Activated CD4-positive, CD25-positive, alpha-beta regulatory T cell treated with anti-CD3 and anti-CD28 coated beads, Interleukin-2, amount 50 U/mL, for 24 hours (primary cell): Measurements from ENCODE around the gene PROSER2.

Experiments used
- ATAC-seq, 2 donors: fragments of 150-1000 bp; cut with Tn5 transposase; one replicate each; pipeline ENCODE4 v1.10.0; 2021; ENCODE audit warnings: mild to moderate bottlenecking in 1 of 2, moderate library complexity in 1 of 2

The PROSER2 gene

DNA sequence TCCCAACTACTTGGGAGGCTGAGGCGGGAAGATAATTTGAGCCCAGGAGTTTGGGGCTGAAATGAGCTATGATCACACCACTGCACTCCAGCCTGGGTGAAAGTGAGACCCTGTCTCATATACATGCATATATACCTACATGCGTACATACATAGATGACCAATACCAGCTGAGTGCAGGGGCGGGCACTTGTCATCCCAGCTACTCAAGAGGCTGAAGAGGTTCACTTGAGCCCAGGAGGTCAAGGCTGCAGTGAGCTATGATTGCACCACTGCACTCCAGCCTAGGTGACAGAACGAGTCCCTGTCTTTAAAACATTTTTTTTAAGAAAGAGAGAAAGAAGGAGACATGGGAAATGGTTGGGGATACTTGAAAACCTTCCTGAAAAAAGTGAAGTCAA, 17.4 kb upstream of the PROSER2 start:
- ATAC-seq, result no peak

DNA sequence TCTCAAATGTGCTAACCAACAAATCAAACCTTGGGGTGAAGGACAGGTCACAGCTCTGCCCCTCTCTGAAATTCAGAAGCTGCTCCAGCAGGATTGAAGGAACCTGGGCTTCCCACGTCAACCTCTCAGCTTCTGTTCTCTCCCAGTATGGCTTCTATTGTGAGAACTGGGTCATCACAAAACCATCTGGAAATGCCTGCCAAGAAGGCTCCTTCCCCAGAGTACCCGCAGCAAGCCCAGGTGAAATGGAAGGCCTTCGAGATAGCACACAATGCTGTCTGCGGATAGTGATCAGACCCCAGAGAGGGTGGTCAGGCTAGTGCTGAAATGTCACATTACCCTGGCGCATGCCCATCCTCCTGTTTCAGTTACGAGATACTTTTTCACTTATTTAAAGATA, 16.4 kb upstream of the PROSER2 start:
- no peak for ATAC-seq

DNA sequence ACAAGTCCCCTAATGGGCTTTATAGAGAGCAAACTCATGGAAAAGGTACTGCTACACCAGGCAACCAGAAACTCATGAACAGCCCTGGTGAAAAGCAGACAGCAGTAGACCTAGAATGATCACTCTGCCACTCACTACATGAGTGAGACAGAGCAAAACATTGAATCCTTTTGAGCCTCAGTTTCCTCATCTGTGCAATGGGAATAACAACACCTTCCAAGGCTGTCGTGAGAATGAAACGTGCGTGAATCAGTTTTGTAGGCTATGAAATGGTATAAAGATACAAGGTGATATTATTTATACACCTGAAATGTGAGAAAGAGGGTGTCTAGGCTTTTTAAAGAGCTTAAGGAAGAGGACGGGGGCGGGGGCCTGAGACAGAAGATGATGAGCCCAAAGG, 14.3 kb upstream of the PROSER2 start:
- ATAC-seq, result no peak

DNA sequence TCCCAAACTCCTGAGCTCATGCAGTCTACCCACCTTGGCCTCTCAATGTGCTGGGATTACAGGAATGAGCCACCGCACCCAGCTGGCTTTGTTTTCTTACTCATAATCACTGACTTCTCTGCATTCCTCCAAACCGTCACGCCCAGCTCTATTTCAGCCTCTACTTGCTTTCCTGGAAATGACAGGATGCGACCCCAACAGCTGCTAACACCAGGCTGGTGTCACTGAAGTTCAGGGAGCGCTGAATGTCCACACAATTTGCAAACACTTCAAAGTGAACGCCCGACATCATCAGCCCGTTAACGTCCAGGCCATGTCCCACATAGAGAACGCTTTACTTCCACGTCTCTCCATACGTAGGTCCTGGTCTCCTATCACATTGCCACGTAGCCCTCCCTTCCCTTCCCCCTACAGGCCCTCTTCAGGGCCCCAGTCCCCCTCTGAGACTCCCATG, 12.8 kb upstream of the PROSER2 start:
- no peak for ATAC-seq

DNA sequence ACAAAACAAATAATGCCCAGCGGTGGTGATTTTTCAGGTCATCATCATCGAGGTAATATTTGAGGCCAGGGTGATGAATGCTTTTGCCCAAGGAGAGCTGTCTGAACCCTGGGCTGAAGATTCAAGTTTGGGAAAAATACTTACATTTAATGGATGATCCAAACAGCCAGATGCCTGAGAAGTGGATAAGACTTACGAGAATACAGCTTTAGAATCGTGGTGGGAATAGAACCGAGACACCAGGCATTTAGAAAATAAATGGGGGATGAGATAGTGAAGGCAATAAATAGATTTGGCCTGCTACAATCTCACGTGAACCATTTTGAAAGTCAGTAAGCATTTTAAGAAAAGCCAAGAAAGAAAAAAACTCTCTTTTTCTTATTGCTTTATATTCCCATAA, 12.2 kb upstream of the PROSER2 start:
- ATAC-seq, result no peak

DNA sequence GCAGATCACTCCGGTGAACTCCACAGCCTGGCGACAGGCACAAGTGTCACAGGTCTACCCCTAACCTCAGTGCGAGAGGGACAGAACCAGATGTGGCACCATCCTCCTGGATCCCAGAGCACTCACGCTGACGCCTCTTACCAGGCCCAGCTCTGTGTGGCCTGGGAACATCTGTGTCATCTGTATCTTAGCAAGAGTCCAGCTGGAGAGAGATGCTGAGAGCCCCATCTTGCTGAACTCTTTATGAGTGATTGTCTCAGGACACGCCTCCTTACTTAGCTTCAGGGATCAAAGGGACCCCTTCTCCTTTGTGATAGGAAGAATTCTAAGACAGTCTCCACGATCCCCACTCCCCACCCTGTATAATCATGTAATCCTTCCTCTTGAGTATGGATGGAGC, 10.0 kb upstream of the PROSER2 start:
- ATAC-seq, result no peak

DNA sequence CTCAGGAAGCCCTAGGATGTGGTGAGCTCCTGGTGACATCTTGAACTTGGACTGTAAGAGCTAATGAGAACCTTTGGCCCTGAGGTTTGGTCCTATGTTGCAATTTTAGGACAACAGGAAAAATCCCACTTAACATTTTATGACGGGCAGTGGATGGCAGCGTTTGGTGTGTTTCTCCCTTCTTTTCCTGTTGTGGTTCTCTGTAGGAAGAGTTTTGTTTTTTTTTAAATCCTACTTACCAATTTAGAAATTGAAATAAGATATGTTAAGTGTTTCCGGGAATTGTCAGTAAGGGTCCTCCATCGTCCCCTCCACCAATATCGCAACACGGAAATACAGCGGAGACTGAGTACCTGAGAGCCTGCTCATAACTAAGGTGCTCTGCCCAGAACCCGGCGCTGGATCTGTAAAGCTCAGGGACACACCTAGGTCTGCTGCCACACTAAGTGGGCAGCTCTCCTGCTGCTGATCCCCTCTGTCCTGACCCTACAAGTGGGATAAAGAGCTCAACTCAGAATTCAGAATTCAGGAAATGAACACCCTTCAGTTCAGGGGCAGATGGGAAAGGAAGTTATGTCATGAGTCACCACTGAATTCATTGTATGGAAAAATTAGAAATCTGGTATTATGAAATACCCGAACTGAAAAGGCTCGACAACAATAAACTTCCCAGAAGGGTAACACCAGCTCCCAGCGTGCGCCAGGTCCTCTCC, 9.1 kb upstream of the PROSER2 start:
- ATAC-seq, result no peak

DNA sequence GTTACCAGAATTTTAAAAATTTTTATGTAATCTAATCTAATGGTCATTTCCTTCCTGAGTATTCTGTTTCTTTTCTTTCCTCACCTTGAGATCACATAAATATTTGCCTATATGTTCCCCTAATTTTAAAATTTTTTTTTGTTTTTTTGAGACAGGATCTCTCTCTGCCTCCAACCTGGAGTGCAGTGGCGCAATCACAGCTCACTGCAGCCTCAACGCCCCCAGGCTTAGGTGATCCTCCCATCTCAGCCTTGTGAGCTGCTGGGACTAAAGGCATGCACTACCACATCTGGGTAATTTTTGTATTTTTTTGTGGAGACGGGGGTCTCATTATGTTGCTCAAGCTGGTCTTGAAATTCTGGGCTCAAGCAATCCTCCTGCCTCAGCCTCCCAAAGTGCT, 4.1 kb upstream of the PROSER2 start:
- ATAC-seq, result no peak

DNA sequence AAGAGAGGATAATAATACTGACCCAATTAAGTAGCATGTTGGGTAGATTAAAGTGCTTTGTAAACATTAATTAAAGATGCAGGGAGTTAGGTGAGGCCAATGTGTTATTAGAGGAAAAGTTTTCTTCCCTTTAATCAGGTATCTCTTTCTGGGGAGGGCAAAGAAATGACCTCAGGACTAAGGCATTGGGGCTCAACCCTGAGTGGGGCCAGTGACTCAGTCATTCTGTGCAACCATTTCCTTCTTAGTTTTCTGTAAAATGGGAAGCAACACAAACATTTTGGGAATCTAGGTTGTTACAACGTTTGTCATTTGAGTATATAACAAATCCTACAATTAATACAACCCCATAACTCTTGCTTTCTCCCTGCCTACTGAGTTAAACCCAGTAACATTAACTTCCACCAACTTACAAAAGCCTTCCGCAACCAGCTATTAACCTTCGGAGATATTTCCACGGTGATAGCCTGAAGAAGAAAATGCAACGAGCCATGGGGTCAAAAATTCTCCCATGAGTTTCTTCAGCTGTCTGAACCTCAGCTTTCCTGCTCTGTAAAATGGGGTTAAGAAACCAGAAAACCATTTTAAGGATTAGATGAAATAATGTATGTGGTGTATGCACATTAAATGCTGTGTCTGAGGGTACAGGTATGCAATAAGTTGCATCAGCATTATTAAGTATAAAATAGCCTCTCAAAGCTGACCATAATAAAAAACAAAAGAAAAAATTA, 965 bp upstream of the PROSER2 start:
- no peak for ATAC-seq

DNA sequence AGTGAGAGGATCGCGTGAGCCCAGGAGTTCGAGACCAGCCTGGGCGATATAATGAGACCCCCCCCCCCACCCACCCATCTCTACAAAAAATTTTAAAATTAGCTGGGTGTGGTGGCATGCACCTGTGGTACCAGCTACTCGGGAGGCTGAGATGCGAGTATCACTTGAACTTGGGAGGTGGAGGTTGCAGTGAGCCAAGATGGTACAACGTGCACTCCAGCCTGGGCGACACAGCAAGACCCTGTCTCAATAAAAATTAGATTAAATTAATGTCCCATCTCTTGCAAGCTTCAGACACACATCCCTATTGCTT, 391 bp upstream of the PROSER2 start:
- no peak for ATAC-seq

DNA sequence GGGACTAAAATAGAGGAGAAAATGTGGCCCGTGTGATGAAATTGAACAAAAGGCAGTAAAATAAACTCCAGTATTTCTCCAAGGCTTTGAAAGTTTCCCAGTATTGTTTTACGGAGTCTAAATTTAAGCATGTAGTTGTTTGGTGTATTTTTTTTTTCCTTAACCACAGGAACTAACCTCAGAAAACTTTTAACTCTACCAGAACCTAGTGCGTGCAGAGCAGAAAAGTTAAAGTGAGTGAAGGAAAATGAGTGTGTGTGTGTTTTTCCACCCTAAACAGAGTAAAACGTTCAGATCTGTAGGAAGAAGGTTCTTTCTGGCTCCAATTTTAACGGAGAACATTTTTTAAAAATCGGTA, 812 bp downstream of the PROSER2 start:
- ATAC-seq, result no peak

DNA sequence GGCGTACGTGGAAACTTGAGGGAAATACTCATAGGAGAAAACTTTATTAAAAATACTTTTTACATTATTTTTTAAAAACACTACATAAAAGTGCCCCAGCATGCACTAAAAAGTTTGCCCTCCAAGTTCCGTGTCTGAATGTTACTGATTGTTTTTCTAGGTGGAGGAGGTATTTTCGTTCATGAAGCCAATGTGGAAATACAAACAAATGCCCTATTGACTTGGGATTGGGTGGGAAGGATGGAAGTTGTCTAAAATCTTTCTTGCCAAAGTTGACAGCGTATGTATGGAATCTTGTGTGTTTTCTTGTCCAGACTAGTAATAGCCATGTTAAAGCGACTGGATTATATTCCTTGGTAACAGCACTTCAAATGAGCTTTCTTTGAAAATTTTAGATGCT, 1.2 kb downstream of the PROSER2 start:
- ATAC-seq, result no peak

DNA sequence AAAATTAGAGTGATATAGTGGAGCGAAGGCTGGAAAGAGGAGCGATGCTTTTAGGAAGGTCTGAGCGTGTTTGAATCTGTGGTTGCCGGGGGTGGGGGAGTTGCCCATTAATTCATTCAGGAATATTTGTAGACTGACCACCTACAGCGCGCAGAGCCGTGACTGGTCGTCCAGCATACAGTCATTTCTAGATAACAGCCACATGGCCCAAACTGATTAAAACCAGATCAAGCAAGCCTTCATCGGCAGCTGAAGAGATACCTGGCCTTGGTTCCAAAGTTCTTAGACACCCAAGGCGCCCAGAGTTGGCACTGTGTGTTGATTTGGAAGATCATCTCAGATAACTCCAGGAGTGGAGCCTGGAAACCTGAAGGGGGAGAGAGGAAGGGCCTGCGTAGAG, 1.7 kb downstream of the PROSER2 start:
- ATAC-seq, result no peak

DNA sequence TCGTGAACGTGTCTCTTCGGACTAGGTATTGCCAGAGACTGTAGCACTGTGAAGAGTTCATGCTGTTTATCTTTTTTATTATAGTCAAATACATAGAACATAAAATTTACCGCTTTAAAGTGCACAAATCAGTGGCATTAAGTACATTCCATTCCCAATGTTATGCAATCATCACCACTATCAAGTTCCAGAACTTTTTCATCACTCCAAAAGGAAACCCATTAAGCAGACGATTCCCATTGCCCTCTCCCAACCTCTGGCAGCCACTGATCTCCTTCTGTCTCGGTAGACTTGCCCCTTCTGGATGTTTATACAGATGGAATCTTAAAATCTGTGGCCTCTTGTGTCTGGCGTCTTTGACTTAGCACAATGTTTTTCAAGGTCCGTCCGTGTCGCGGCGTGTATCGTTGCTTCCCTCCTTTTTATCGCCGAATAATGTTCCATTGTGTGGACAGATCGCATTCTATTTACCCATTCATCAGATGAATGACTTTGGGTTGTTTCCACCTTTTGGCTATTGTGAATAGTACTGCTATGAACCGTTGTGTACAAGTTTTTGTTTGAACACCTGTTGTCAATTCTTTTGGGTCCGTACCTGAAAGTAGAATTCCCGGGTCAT, 2.7 kb downstream of the PROSER2 start:
- no peak for ATAC-seq

DNA sequence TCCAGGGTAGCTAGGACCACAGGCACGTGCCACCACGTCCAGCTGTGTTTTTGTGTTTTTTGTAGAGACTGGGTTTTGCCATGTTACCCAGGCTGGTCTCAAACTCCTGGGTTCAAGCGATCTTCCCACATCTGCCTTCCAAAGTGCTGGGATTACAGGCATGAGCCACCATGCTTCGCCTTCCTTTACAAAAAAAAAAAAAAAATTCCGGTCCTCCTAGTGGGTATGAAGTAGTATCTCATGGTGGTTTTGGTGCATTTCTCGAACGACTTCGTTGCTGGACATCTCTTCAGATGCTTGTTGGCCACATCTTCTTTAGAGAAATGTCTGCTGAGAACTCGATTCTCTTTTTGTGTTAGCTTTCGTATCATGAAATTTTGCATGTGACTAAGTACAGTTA, 3.9 kb downstream of the PROSER2 start:
- ATAC-seq, result no peak

DNA sequence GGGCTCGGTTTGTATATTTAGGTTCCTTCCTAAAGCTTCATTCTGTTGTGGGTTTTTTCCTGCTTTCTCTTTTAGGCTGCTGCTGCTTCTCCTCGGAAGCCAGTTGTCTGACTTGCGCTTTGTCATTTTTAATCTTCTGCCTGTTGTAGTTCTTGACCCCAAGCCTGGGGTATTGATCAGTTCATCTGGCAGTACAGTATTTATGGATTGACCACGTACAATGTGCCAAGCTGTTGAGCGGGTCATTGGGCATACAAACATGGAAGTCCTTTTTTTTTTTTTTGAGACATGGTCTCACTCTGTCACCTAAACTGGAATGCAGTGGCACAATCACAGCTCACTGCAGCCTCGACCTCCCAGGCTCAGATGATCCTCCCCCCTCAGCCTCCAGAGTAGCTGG, 4.3 kb downstream of the PROSER2 start:
- no peak for ATAC-seq

DNA sequence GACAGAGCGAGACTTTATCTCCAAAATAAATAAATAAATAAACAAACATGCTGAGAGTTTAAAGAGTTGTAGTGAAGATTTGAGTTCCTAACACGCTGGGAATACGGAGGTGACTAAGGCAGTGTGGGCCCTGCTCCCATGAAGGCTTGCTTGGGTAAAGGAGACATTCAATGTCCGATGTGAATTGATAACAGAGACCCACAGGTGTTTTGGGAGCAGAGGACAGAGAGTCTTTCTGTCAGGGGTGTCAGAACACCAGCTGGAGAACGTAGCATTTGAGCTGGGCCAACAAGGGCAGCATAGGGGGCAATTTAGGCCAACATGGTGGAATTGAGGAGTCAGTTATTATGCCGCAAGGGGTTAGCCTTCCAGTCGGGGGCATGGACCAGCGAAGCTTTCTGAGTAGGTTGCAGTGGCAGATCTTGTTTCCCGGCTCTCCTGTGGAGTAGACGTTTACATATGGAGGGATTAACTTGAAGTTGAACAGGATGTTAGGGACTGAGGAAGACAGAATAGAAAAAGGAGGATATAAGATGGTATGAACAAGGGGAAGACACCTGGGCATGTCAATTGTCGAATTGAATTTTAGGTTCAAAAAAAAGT, 5.6 kb downstream of the PROSER2 start:
- ATAC-seq, result no peak

DNA sequence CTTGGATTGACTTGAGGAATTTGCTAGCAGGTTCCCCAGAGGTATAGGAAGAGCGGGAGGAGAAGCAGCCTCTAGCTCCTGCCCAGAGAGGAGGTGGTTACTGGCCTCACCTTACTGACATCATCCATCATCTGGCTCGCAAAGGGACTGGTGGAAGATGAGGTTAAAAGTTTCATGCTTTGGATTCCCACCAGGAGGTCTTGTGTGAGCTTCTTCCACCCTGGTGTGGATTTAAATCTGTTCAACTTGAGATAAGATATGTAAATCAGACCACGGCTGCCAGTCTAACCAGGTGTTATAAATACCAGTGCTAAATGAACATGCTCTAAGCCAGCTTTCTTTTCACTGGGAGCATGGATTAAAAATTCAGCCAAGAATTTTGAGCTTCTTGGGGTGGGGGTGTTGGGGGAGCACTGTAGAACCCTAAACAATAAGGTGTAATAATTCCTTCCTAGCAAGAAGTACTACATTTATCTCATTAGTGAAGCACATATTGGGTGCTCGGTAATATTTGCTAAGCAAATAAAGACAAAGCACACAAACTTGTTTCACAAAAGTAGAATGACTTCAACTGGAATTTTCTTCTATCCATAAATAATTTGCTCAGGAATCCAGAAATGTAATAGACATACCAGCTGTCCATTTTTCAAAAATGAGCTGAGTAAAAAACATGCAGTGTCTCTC, 7.8 kb downstream of the PROSER2 start:
- no peak for ATAC-seq

DNA sequence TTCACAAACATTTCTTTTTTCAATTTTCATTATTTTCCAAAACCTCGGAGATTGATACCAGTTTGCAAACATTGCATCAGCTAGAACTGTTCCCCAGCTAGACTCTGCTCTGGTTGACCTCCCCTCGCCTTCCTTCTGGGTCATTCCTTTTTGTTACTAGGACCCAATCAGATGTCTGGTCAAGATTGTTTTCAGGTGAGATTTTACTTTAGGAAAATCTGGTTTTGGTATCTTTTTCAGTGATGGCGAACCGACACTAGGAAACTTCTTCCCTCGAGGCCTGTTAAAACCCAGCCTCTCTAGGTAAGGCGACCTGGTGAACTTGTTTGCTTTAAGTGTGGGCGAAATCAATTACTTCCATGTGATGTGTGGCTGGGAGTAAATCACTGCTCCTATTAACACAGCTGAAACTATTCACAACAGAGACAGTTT, 8.4 kb downstream of the PROSER2 start:
- no peak for ATAC-seq

DNA sequence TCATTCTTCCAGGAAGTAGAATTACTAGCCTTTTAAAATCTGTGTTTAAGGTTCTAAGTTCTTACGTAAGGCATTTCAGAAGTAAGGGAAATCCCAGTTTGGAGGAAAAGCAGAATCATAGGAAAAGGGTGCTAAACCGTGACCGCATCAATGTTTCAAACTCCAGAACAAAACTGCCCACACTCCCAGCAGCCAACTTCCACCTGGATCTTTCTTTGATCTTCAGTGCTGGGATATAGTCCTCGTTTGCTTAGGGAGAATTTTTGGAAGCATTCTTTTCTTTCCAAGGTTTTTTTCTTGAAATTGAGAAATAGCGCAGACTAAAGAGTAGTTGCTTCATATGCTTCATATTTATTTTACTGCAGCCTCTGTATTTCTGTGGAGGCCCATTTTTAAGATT, 8.9 kb downstream of the PROSER2 start:
- no peak for ATAC-seq

DNA sequence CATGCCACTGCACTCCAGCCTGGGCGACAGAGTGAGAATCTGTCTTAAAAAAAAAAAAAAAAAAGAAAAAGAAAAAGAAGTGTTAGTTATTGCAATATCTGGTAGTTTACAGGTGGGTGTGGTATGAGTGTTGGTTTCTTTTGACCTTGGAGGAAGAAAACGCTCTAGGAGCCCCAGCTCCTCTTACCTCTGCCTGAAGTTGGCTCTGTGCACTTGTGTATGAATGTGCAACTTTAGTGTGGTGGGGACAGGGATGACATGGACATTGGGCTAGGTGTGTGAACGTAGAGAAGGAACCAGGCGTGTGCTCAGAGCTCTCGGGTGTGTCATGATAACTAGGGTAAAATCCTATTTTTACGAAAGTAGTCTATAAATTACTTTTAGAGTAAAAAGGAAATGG, 11.9 kb downstream of the PROSER2 start:
- no peak for ATAC-seq

DNA sequence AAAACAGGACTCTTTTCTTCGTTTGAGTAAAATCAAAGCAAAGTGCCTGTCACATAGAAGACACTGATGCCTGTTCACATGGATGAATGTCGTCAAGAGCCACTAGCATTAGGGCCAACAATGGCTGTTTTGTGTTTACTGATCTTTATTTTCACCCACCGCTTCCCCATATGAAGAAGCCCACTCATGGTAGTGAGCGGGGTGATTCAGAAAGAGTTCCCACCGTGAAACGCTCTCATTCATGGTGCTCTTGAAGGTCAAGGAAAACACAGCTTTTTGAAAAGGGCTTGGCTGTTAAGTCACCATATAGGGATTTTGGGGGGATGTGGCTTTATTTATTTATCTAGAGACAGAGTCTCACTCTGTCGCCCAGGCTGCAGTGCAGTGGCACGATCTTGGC, 12.5 kb downstream of the PROSER2 start:
- no peak for ATAC-seq

DNA sequence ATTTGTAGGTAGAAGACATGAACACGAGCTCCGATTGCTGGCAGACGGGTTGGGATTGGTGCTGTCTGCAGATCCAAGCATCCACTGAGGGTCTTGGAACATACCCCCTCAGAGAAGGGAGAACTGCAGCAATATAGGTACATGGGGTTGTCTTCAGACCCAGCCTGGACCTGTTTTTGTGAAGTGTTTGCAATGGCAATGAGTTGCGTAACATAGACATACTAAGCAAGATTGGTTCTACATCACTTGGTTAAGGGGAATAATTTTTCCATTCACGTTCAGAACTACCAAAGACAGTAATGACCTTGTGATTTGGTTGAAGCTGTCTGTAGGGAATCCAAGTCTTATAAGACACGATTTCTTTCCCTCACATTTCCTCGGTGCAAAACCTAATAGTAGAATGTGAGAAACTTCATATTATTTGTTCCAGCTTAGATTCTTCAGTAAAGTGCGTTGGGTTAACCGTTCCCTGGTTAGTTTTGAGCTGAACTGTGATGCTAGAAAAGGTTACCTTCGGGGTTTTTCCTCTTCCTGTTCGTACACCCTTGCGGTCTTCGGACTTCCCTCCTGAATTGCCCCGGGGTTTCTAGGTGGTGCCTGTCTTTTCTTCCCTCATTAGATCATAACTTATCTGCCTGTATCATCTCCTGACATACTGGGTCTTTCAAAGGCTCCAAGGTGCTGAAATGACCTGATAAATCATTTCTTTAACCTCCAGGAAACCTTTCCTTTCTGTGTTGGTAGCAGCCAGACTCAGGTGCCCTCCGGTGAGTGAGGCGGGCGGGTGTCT, 14.4 kb downstream of the PROSER2 start:
- ATAC-seq, result no peak
